ENCODE results near the gene PLCL2.

DNA sequence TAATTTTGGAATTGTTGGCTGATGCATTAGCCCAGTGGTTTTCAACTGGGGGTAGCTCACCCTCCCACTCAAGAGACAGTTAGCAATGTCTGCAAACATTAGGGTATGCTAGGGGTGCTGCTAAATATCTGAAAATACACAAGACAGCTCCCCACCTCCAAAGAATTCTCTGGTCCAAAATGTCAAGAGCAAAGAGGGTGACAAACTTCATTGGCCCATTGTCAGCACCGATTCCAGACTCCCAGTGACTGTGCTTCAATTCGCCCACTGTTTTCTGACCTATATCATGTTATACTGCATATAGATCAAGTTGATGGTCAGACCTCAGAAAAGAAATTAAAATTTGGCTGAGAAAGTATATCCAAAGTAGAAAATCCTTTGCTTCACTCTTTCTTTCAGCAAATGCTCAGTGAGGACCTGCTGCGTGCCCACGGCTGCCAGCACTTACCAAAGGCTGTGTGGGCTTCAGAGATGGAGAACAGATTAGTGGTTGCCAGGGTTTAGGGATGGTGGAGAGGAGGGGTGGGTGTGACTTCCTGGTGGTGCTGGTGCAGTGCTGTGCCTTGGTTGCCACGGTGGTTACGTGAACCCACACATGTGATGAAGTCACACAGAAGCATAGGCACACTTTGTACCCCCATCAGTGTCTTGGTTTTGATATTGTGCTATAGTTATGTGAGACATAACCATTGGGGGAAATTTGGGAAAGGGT lies 204.0 kb downstream of the PLCL2 start:
- no peak for TF ChIP-seq CTCF (IDR thresholded peaks at IDR 0.05)
- no peak for TF ChIP-seq ZFX (IDR thresholded peaks at IDR 0.05; ENCODE audit: borderline replicate concordance)
